ENCODE results near the gene C19orf67. TPM values are rescaled to one million over a fixed set of nuclear protein-coding genes. Genes with fewer than 3 reads are reported as not detected.

Gene C19orf67
- total RNA-seq, 4 donors from 2014 or later, result not detected

- no peak for TF ChIP-seq POLR2A (IDR thresholded peaks at IDR 0.05)
- TF ChIP-seq, protein P1, sequence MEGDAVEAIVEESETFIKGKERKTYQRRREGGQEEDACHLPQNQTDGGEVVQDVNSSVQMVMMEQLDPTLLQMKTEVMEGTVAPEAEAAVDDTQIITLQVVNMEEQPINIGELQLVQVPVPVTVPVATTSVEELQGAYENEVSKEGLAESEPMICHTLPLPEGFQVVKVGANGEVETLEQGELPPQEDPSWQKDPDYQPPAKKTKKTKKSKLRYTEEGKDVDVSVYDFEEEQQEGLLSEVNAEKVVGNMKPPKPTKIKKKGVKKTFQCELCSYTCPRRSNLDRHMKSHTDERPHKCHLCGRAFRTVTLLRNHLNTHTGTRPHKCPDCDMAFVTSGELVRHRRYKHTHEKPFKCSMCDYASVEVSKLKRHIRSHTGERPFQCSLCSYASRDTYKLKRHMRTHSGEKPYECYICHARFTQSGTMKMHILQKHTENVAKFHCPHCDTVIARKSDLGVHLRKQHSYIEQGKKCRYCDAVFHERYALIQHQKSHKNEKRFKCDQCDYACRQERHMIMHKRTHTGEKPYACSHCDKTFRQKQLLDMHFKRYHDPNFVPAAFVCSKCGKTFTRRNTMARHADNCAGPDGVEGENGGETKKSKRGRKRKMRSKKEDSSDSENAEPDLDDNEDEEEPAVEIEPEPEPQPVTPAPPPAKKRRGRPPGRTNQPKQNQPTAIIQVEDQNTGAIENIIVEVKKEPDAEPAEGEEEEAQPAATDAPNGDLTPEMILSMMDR (IDR thresholded peaks at IDR 0.05), result peak in 2 of 6 experiments; percentile 11 to 41
- DNase-seq, result peak; percentile 36 to 77 (median 69)
- H3K27me3 ChIP-seq, result no peaks in the 10 kb centered on the region
- H3K4me1 ChIP-seq, result peaks cover 0 to 12% (median 6%) of the 10 kb centered on the region in 4 donors
- H3K9me3 ChIP-seq, result peaks cover 0 to 6% (median 0%) of the 10 kb centered on the region in 4 donors
- peak overlapping the region; percentile 66 to 99 (median 88) for H3K4me3 ChIP-seq
- peak overlapping the region; percentile 81 to 99 (median 96) for H3K27ac ChIP-seq
- peaks cover 0 to 12% (median 0%) of the 10 kb centered on the region in 3 donors for H3K36me3 ChIP-seq
Observed at GRCh38 chr19:14089662-14090508, 4.3 kb upstream of the C19orf67 start.

DNA sequence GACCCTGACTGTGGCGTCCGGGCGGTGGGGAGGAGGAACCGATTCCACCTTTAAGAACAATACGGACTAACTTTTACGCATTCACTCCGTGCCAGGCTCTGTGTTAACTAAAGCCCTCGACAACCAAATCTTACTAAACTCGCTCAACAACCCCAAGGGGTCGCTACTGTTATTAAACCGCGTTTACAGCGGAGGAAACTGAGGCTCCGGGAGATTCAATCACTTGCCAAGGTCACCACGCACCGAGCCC is 3.8 kb upstream of the C19orf67 start:
- Histone ChIP-seq H3K27ac (peak overlapping the region in 3 of 4 donors; percentile 31 to 99 (median 97)), H3K27me3 (no peaks in the 10 kb centered on the region), H3K4me3 (peak overlapping the region; percentile 7 to 99 (median 88)), H3K36me3 (peaks cover 0 to 12% (median 0%) of the 10 kb centered on the region in 3 donors), H3K9me3 (peaks cover 0 to 6% (median 0%) of the 10 kb centered on the region in 4 donors), H3K4me1 (peaks cover 0 to 12% (median 6%) of the 10 kb centered on the region in 4 donors)
- DNase-seq, result no peak
- TF ChIP-seq POLR2A (IDR thresholded peaks at IDR 0.05), result no peak
- TF ChIP-seq, protein P1 (IDR thresholded peaks at IDR 0.05), result no peak

GRCh38 chr19:14088634-14089411 is 3.2 kb upstream of the C19orf67 start:
- Histone ChIP-seq H3K4me3 (peak overlapping the region in 3 of 4 donors; percentile 83 to 99 (median 94)), H3K27ac (peak overlapping the region in 1 of 4 donors; percentile 99), H3K4me1 (peaks cover 0 to 12% (median 6%) of the 10 kb centered on the region in 4 donors), H3K9me3 (peaks cover 0 to 6% (median 0%) of the 10 kb centered on the region in 4 donors), H3K36me3 (peaks cover 0 to 12% (median 0%) of the 10 kb centered on the region in 3 donors), H3K27me3 (no peaks in the 10 kb centered on the region)
- TF ChIP-seq, protein P1 (IDR thresholded peaks at IDR 0.05), result no peak
- TF ChIP-seq POLR2A (IDR thresholded peaks at IDR 0.05), result no peak
- DNase-seq, result no peak

DNA sequence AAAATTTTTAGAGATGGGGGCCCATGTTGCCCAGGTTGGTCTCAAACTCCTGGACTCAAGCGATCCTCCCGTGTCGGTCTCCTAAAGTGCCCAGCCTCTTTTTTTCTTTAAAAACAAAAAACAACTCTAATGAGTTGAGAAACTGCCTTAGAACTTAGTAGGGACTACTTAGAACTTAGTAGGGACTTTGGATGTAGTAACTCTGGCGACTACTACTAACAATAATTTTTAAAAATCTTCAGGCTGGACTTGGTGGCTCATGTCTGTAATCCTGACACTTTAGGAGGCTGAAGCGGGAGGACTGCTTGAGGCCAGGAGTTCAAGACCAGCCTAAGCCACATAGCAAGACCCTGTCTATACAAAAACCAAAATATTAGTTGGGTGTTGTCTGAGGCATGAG is 515 bp upstream of the C19orf67 start:
- Histone ChIP-seq H3K27ac (no peak overlapping the region), H3K9me3 (no peaks in the 10 kb centered on the region), H3K27me3 (no peaks in the 10 kb centered on the region), H3K36me3 (peaks cover 0 to 12% (median 0%) of the 10 kb centered on the region in 3 donors), H3K4me3 (no peak overlapping the region), H3K4me1 (peaks cover 0 to 12% (median 3%) of the 10 kb centered on the region in 4 donors)
- no peak for DNase-seq
- TF ChIP-seq POLR2A (IDR thresholded peaks at IDR 0.05), result no peak
- TF ChIP-seq, protein P1 (IDR thresholded peaks at IDR 0.05), result no peak

DNA sequence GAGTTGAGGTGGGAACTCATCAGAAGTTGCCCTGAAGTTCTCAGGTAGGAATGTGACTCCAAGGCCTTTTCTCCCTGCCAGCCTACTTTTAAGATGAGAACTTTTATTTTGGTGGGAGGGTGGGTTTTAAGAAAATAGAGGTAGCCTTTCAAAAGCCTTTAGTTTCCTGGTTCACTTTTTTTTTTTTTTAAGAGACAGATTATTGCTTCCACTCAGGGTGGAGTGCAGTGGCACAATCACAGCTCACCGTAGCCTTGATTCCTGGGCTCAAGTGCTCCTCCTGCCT is 3.0 kb downstream of the C19orf67 start:
- Histone ChIP-seq H3K4me3 (peak overlapping the region in 2 of 4 donors; percentile 71 to 83), H3K4me1 (peaks cover 0 to 22% (median 4%) of the 10 kb centered on the region in 4 donors), H3K9me3 (no peaks in the 10 kb centered on the region), H3K36me3 (no peaks in the 10 kb centered on the region), H3K27me3 (no peaks in the 10 kb centered on the region), H3K27ac (peak overlapping the region in 1 of 4 donors; percentile 95)
- no peak for DNase-seq
- TF ChIP-seq, protein P1 (IDR thresholded peaks at IDR 0.05), result no peak
- no peak for TF ChIP-seq POLR2A (IDR thresholded peaks at IDR 0.05)
